Neural progenitor cell (in vitro differentiated cells): ENCODE measurements around the gene RPL3. TPM values are rescaled to one million over a fixed set of nuclear protein-coding genes. Genes with fewer than 3 reads are reported as not detected.
A peak's percentile ranks its signal among the peaks of the same experiment; 100 is the strongest.

ENCODE experiments used
- DNase-seq: peaks from one replicate; pipeline ENCODE4 v3.0.0-alpha.2; 2016; ENCODE audit warnings: low spot score
- H2AFZ ChIP-seq: fragments of 200-600 bp; sonication (generic); replicated peaks from 2 replicates; pipeline ENCODE4 v1.6.1; 2016; ENCODE audit warnings: antibody characterized with exemption
- H3F3A ChIP-seq: fragments of 200-600 bp; sonication (generic); 2 replicates; pipeline ENCODE4 v1.6.1; 2016; ENCODE audit warnings: antibody characterized with exemption, low read depth
- H3K27ac ChIP-seq: fragments of 200-600 bp; sonication (generic); 2 replicates; pipeline ENCODE4 v1.5.1; 2016; ENCODE audit warnings: mild to moderate bottlenecking
- H3K27me3 ChIP-seq: fragments of 200-600 bp; sonication (generic); 2 replicates; pipeline ENCODE4 v1.6.1; 2016; ENCODE audit warnings: mild to moderate bottlenecking, moderate library complexity
- H3K36me3 ChIP-seq: fragments of 200-600 bp; sonication (generic); 2 replicates; pipeline ENCODE4 v1.5.1; 2016
- H3K4me1 ChIP-seq: fragments of 200-600 bp; sonication (generic); 2 replicates; pipeline ENCODE4 v1.6.1; 2016; ENCODE audit warnings: mixed run types
- H3K4me2 ChIP-seq: fragments of 200-600 bp; sonication (generic); 2 replicates; pipeline ENCODE4 v1.6.1; 2016
- H3K4me3 ChIP-seq: fragments of 200-600 bp; sonication (generic); 2 replicates; pipeline ENCODE4 v1.5.1; 2016
- H3K79me2 ChIP-seq: fragments of 200-600 bp; sonication (generic); 2 replicates; pipeline ENCODE4 v1.6.1; 2016; ENCODE audit warnings: low read depth
- H3K9ac ChIP-seq: fragments of 200-600 bp; sonication (generic); 2 replicates; pipeline ENCODE4 v1.6.1; 2016
- H3K9me3 ChIP-seq: fragments of 200-600 bp; sonication (generic); 2 replicates; pipeline ENCODE4 v1.5.1; 2016; ENCODE audit warnings: low read depth
- H4K20me1 ChIP-seq: fragments of 200-600 bp; sonication (generic); 2 replicates; pipeline ENCODE4 v1.6.1; 2016; ENCODE audit warnings: low read depth
- H3K27ac Mint-ChIP-seq: 3 replicates; pipeline ENCODE4 v1.8.0; 2021; ENCODE audit warnings: mixed read lengths
- H3K27me3 Mint-ChIP-seq: 2 replicates; pipeline ENCODE4 v1.8.0; 2022; ENCODE audit warnings: low read depth, mild to moderate bottlenecking, inconsistent platforms, moderate library complexity, mixed read lengths; ENCODE audit not compliant: insufficient read depth
- H3K36me3 Mint-ChIP-seq: 3 replicates; pipeline ENCODE4 v1.8.0; 2021; ENCODE audit warnings: mixed read lengths
- H3K4me1 Mint-ChIP-seq: 3 replicates; pipeline ENCODE4 v1.8.0; 2021; ENCODE audit warnings: mixed read lengths
- H3K4me3 Mint-ChIP-seq: 3 replicates; pipeline ENCODE4 v1.8.0; 2021; ENCODE audit warnings: mild to moderate bottlenecking, moderate library complexity, mixed read lengths
- H3K9me3 Mint-ChIP-seq: 3 replicates; pipeline ENCODE4 v1.8.0; 2020; ENCODE audit warnings: mixed read lengths
- CTCF ChIP-seq: fragments of 200-600 bp; sonication (generic); IDR thresholded peaks from 2 replicates; pipeline ENCODE4 v1.5.1; 2017; ENCODE audit warnings: antibody characterized with exemption, mild to moderate bottlenecking
- EZH2 ChIP-seq: fragments of 200-600 bp; sonication (generic); IDR thresholded peaks from 2 replicates; pipeline ENCODE4 v1.6.1; 2017; ENCODE audit warnings: antibody characterized with exemption, mild to moderate bottlenecking, moderate library complexity
- EZH2phosphoT487 ChIP-seq: fragments of 200-600 bp; sonication (generic); IDR thresholded peaks from 2 replicates; pipeline ENCODE4 v1.6.1; 2017; ENCODE audit warnings: antibody characterized with exemption
- total RNA-seq: library from RNA; depleted of rRNA; stranded (reverse); fragments of >200 nt; gene quantifications from 2 replicates; pipeline ENCODE4 v1.2.3, GENCODE V29; 2015; ENCODE audit warnings: low replicate concordance

The RPL3 gene
- total RNA-seq, 1 donor from 2014 or later: 3,021 TPM

DNA sequence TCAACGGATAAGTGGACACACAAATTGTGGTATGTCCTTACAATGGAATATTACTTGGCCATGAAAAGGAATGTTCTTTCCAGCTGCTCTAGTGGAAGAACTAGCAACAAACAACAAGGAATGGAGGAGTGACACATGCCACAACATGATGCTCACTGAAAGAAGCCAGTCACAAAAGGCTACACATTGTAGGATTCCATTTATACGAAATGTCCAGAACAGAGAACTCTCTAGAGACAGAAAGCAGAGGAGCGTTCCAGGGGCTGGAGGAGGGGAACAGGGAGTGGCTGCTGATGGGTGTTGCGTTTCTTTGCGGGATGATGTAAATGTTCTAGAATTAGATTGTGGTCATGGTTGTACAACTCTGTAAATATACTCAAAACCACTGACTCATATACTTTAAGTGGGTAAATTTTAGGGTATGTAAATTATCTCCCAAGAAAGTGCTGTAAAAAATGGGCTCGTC lies 42.2 kb downstream of the RPL3 start:
- Histone ChIP-seq H3K36me3 (no peaks in the 10 kb centered on the region), H3K27me3 (no peaks in the 10 kb centered on the region), H3K9ac (no peak overlapping the region), H2AFZ (no peak overlapping the region), H3K9me3 (no peaks in the 10 kb centered on the region), H3K4me2 (no peak overlapping the region), H3K4me3 (no peak overlapping the region), H4K20me1 (no peaks in the 10 kb centered on the region), H3K4me1 (peaks cover 7% of the 10 kb centered on the region), H3F3A (peaks cover 8% of the 10 kb centered on the region), H3K27ac (no peak overlapping the region), H3K79me2 (no peaks in the 10 kb centered on the region)
- Mint-ChIP-seq H3K27ac (peak overlapping the region; percentile 33), H3K4me1 (peaks cover 12% of the 10 kb centered on the region), H3K9me3 (peaks cover 5% of the 10 kb centered on the region), H3K4me3 (peak overlapping the region; percentile 50), H3K36me3 (peaks cover 3% of the 10 kb centered on the region), H3K27me3 (peaks cover 11% of the 10 kb centered on the region)
- no peak for DNase-seq
- TF ChIP-seq EZH2 (no peak), EZH2phosphoT487 (no peak), CTCF (no peak)

DNA sequence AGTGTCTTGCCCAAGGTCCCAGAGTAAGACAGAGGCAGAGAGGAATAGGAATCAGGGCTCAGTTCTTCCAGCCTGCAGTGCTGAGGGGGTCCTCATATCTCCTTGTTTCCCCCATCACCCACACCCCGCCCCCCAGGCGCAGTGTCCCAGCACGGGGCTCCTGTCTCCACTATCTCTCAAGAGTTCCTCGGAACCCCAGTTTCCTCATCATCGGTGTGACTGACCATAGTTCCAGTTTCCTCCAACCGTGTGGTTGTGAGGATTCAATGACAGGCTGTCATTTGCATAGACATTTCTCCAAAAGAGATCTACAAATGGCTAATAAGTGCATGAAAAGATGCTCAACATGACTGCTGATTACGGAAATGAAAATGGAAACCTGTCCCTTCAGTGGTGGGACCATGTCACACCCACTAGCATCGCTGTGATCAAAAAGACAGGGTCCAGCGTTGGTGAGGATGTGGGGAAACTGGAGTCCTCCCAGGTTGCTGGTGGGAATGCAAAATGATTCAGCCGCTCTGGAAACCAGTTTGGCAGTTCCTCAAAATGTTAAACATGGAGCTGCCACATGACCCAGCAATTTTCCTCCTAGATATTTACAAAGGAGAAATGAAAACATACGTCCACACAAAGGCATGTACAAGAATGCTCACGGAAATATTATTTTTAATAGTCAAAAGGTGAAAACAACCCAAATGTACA lies 42.8 kb downstream of the RPL3 start:
- H3K79me2 ChIP-seq: no peaks in the 10 kb centered on the region
- no peaks in the 10 kb centered on the region for H3K27me3 ChIP-seq
- no peak overlapping the region for H3K4me3 ChIP-seq
- H3K36me3 Mint-ChIP-seq: peaks cover 3% of the 10 kb centered on the region
- DNase-seq: no peak
- no peak overlapping the region for H3K27ac Mint-ChIP-seq
- no peak overlapping the region for H3K27ac ChIP-seq
- peaks cover 5% of the 10 kb centered on the region for H3K9me3 Mint-ChIP-seq
- no peak overlapping the region for H3K4me2 ChIP-seq
- H3F3A ChIP-seq: peaks cover 8% of the 10 kb centered on the region
- no peak for TF ChIP-seq EZH2
- TF ChIP-seq EZH2phosphoT487: no peak
- no peak for TF ChIP-seq CTCF
- no peak overlapping the region for H3K9ac ChIP-seq
- H3K27me3 Mint-ChIP-seq: peaks cover 11% of the 10 kb centered on the region
- no peaks in the 10 kb centered on the region for H3K9me3 ChIP-seq
- no peaks in the 10 kb centered on the region for H4K20me1 ChIP-seq
- H3K36me3 ChIP-seq: no peaks in the 10 kb centered on the region
- H3K4me1 Mint-ChIP-seq: peaks cover 12% of the 10 kb centered on the region
- H3K4me1 ChIP-seq: peaks cover 7% of the 10 kb centered on the region
- H3K4me3 Mint-ChIP-seq: no peak overlapping the region
- no peak overlapping the region for H2AFZ ChIP-seq

DNA sequence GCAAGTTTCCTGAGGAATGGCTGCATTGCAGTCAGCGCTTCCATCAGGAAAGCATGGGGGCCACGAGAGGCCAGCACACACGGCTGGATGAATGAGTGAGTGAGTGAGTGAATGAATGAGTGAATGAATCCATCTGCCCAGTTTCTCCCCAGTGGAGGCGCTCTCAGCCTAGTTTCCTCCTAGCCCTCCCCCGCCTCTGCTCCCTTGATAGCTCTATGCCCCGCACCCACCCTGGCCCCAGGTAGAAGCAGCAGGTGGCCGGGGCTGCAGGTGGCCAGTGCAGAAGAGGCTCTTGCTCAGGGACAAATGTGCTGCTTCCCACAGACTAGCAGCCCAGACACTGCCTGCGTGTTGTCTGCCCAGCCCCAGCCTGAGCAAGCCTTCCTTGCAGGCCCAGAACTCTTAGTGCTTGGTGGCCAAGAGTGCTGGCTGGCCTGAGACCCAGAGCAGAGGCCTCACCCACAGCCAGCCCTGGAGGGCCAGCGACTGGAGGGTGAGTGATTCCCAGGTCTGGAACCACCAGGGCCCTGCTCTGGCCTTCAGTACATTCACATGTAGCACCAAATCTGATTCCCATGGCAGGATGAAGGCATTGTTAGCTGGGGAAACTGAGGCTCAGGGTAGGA lies 43.5 kb downstream of the RPL3 start:
- no peak overlapping the region for H3K27ac ChIP-seq
- H3K4me2 ChIP-seq: no peak overlapping the region
- no peak for TF ChIP-seq EZH2
- TF ChIP-seq EZH2phosphoT487: no peak
- no peak for TF ChIP-seq CTCF
- Mint-ChIP-seq H3K4me1 (peaks cover 10% of the 10 kb centered on the region), H3K27me3 (peaks cover 11% of the 10 kb centered on the region), H3K36me3 (peaks cover 3% of the 10 kb centered on the region), H3K27ac (no peak overlapping the region), H3K4me3 (peak overlapping the region; percentile 58), H3K9me3 (peaks cover 7% of the 10 kb centered on the region)
- no peaks in the 10 kb centered on the region for H3K36me3 ChIP-seq
- H3K4me3 ChIP-seq: no peak overlapping the region
- H2AFZ ChIP-seq: no peak overlapping the region
- H3K4me1 ChIP-seq: peaks cover 7% of the 10 kb centered on the region
- H3K27me3 ChIP-seq: no peaks in the 10 kb centered on the region
- H3K9ac ChIP-seq: no peak overlapping the region
- peaks cover 8% of the 10 kb centered on the region for H3F3A ChIP-seq
- no peak for DNase-seq
- H3K79me2 ChIP-seq: no peaks in the 10 kb centered on the region
- no peaks in the 10 kb centered on the region for H3K9me3 ChIP-seq
- H4K20me1 ChIP-seq: no peaks in the 10 kb centered on the region
